HepG2 (cell line): Measurements from ENCODE around the gene HP1BP3. TPM values are rescaled to one million over a fixed set of nuclear protein-coding genes. Genes with fewer than 3 reads are reported as not detected.

Experiments
- CAMTA2 ChIP-seq: sonication (generic); formaldehyde crosslinking; IDR thresholded peaks from 2 replicates; pipeline ENCODE4 v1.4.0; 2020; ENCODE audit warnings: mild to moderate bottlenecking, missing genetic modification reagents, borderline replicate concordance
- EP300 ChIP-seq, 3 experiments: sonication (generic) in 1 of 3; formaldehyde crosslinking in 1 of 3; IDR thresholded peaks; 2 replicates each; pipeline versions ENCODE4 v1.5.1 to v1.6.1; 2011 to 2020; ENCODE audit warnings: low read depth in 2 of 3, low read length in 2 of 3, borderline replicate concordance in 1 of 3, improper control_type of control experiment in 1 of 3, mild to moderate bottlenecking in 1 of 3, missing genetic modification reagents in 1 of 3, moderate library complexity in 1 of 3
- HDAC1 ChIP-seq: sonication (generic); formaldehyde crosslinking; IDR thresholded peaks from 2 replicates; pipeline ENCODE4 v1.5.1; 2020; ENCODE audit warnings: mild to moderate bottlenecking, missing genetic modification reagents
- IRF2 ChIP-seq: IDR thresholded peaks from 2 replicates; pipeline ENCODE4 v1.6.1; 2018; ENCODE audit warnings: missing genetic modification reagents, missing compliant biosample characterization
- NFE2L1 ChIP-seq: sonication (generic); formaldehyde crosslinking; IDR thresholded peaks from 2 replicates; pipeline ENCODE4 v1.4.0; 2020; ENCODE audit warnings: missing genetic modification reagents, mild to moderate bottlenecking, borderline replicate concordance
- RXRA ChIP-seq: sonication (generic); formaldehyde crosslinking; IDR thresholded peaks from 2 replicates; pipeline ENCODE4 v1.5.1; 2020; ENCODE audit warnings: missing genetic modification reagents
- TRIM22 ChIP-seq: fragments of 450-650 bp; IDR thresholded peaks from 2 replicates; pipeline ENCODE4 v1.6.1; 2017
- XRCC5 ChIP-seq: fragments of 200-400 bp; formaldehyde crosslinking; optimal IDR thresholded peaks from 2 replicates; pipeline ENCODE3; 2017; ENCODE audit warnings: mild to moderate bottlenecking, low read length
- ZBTB42 ChIP-seq: sonication (generic); formaldehyde crosslinking; IDR thresholded peaks from 2 replicates; pipeline ENCODE4 v1.5.0; 2020; ENCODE audit warnings: mild to moderate bottlenecking, missing genetic modification reagents
- ZBTB8A ChIP-seq: sonication (generic); formaldehyde crosslinking; IDR thresholded peaks from 2 replicates; pipeline ENCODE4 v1.4.0; 2020; ENCODE audit warnings: mild to moderate bottlenecking, low read depth, missing genetic modification reagents, borderline replicate concordance
- ZFP36L2 ChIP-seq: sonication (generic); formaldehyde crosslinking; IDR thresholded peaks from 2 replicates; pipeline ENCODE4 v1.4.0; 2020; ENCODE audit warnings: missing genetic modification reagents
- ZNF30 ChIP-seq: sonication (generic); formaldehyde crosslinking; IDR thresholded peaks from 2 replicates; pipeline ENCODE4 v1.5.0; 2020; ENCODE audit warnings: mild to moderate bottlenecking, missing genetic modification reagents
- ZNF550 ChIP-seq: sonication (generic); formaldehyde crosslinking; IDR thresholded peaks from 2 replicates; pipeline ENCODE4 v1.4.0; 2020; ENCODE audit warnings: mild to moderate bottlenecking, missing genetic modification reagents, borderline replicate concordance
- ZNF574 ChIP-seq: sonication (generic); formaldehyde crosslinking; IDR thresholded peaks from 2 replicates; pipeline ENCODE4 v1.4.0; 2020; ENCODE audit warnings: missing genetic modification reagents
- ZNF598 ChIP-seq: sonication (generic); formaldehyde crosslinking; IDR thresholded peaks from 2 replicates; pipeline ENCODE4 v1.5.1; 2020; ENCODE audit warnings: mild to moderate bottlenecking, missing genetic modification reagents, borderline replicate concordance
- polyA plus RNA-seq, 8 experiments: library from polyadenylated mRNA; depleted of rRNA in 3 of 8; stranded (reverse) in 7 of 8; unstranded in 1 of 8; fragments of >200 nt; fragmentation: Illumina TruSeq in 4 of 8; extraction: Trizol in 4 of 8; gene quantifications; 2 replicates each; pipeline versions ENCODE4 v1.2.1 to v1.2.3, GENCODE V29; 2011 to 2016; ENCODE audit warnings: low read depth in 4 of 8, missing spikeins in 1 of 8, mixed read lengths in 1 of 8; ENCODE audit not compliant: insufficient read depth in 1 of 8
- total RNA-seq, 5 experiments: library from RNA; depleted of rRNA; stranded (reverse); fragments of >200 nt; fragmentation: Illumina TruSeq; extraction: Trizol; gene quantifications; 2 replicates each; pipeline ENCODE4 v1.2.3, GENCODE V29; 2016; ENCODE audit warnings: low read depth in 1 of 5
- TF ChIP-seq, protein P1 (sequence below): sonication (generic); formaldehyde crosslinking; conservative IDR thresholded peaks from 2 replicates; pipeline ENCODE4 v1.4.0; 2020; ENCODE audit warnings: mild to moderate bottlenecking, missing genetic modification reagents, moderate library complexity
- TF ChIP-seq, protein P2 (sequence below): sonication (generic); formaldehyde crosslinking; IDR thresholded peaks from 2 replicates; pipeline ENCODE4 v1.8.0; 2022; ENCODE audit warnings: missing genetic modification reagents, mild to moderate bottlenecking, moderate library complexity, borderline replicate concordance

The HP1BP3 gene
- total and polyA plus RNA-seq, 2 of the 13 experiments (the other 11 are each of a cell fraction or from before 2014, with no cell fraction given) = 98.5 to 137 TPM

- TF ChIP-seq ZNF574 (CRISPR knock-in tag) (no peak), ZBTB8A (CRISPR knock-in tag) (no peak), HDAC1 (CRISPR knock-in tag) (0 out of 2 replicates have a peak, but pooled peaks have one; percentile 51), TRIM22 (no peak), NFE2L1 (CRISPR knock-in tag) (no peak), ZNF30 (CRISPR knock-in tag) (no peak), ZNF598 (CRISPR knock-in tag) (0 out of 2 replicates have a peak, but pooled peaks have one; percentile 50), EP300 (IDR thresholded peaks at IDR 0.05; ENCODE audit: low read depth in 2 of 2, low read length in 2 of 2) (no peak), EP300 (CRISPR knock-in tag; IDR thresholded peaks at IDR 0.05; ENCODE audit: borderline replicate concordance) (no peak), ZNF550 (CRISPR knock-in tag) (no peak), IRF2 (CRISPR knock-in tag) (no peak), RXRA (CRISPR knock-in tag) (no peak), ZFP36L2 (CRISPR knock-in tag) (no peak), CAMTA2 (CRISPR knock-in tag) (no peak), XRCC5 (no peak), ZBTB42 (CRISPR knock-in tag) (no peak)
- TF ChIP-seq, protein P1, sequence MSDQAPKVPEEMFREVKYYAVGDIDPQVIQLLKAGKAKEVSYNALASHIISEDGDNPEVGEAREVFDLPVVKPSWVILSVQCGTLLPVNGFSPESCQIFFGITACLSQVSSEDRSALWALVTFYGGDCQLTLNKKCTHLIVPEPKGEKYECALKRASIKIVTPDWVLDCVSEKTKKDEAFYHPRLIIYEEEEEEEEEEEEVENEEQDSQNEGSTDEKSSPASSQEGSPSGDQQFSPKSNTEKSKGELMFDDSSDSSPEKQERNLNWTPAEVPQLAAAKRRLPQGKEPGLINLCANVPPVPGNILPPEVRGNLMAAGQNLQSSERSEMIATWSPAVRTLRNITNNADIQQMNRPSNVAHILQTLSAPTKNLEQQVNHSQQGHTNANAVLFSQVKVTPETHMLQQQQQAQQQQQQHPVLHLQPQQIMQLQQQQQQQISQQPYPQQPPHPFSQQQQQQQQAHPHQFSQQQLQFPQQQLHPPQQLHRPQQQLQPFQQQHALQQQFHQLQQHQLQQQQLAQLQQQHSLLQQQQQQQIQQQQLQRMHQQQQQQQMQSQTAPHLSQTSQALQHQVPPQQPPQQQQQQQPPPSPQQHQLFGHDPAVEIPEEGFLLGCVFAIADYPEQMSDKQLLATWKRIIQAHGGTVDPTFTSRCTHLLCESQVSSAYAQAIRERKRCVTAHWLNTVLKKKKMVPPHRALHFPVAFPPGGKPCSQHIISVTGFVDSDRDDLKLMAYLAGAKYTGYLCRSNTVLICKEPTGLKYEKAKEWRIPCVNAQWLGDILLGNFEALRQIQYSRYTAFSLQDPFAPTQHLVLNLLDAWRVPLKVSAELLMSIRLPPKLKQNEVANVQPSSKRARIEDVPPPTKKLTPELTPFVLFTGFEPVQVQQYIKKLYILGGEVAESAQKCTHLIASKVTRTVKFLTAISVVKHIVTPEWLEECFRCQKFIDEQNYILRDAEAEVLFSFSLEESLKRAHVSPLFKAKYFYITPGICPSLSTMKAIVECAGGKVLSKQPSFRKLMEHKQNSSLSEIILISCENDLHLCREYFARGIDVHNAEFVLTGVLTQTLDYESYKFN (CRISPR knock-in tag) = peak; percentile 35; the same call in 1 of the 2 replicates
- TF ChIP-seq, protein P2, sequence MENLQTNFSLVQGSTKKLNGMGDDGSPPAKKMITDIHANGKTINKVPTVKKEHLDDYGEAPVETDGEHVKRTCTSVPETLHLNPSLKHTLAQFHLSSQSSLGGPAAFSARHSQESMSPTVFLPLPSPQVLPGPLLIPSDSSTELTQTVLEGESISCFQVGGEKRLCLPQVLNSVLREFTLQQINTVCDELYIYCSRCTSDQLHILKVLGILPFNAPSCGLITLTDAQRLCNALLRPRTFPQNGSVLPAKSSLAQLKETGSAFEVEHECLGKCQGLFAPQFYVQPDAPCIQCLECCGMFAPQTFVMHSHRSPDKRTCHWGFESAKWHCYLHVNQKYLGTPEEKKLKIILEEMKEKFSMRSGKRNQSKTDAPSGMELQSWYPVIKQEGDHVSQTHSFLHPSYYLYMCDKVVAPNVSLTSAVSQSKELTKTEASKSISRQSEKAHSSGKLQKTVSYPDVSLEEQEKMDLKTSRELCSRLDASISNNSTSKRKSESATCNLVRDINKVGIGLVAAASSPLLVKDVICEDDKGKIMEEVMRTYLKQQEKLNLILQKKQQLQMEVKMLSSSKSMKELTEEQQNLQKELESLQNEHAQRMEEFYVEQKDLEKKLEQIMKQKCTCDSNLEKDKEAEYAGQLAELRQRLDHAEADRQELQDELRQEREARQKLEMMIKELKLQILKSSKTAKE (CRISPR knock-in tag) = no peak
These were observed 73.7 kb downstream of the HP1BP3 start (continued) for GRCh38 chr1:20713440-20713839.
